Activated CD8-positive, alpha-beta memory T cell treated with anti-CD3 and anti-CD28 coated beads, Interleukin-2, amount 10 ng/mL, durations not matched to agents 7 days and 5 days (primary cell): Measurements from ENCODE around the gene SLC25A12. TPM values are rescaled to one million over a fixed set of nuclear protein-coding genes. Genes with fewer than 3 reads are reported as not detected.
"Not testable (repeated sequence)": the region's sequence is repeated elsewhere in the genome, so short reads cannot be mapped to it uniquely, and the experiment has no call there.

Experiments
- ATAC-seq: fragments of 150-1000 bp; cut with Tn5 transposase; one replicate; pipeline ENCODE4 v1.10.0; 2021; ENCODE audit warnings: moderate library complexity
- CTCF ChIA-PET: fragments of 350-600 bp; sonication (Branson Sonifier 250); formaldehyde crosslinking; loops from one replicate; lab custom pipeline; 2021; ENCODE audit warnings: antibody characterized with exemption; lab: Charles Lee
- DNase-seq: peaks from one replicate; pipeline ENCODE4 v3.0.0-alpha.2; 2020
- H3K27ac Mint-ChIP-seq: one replicate; pipeline ENCODE4 v1.8.0; 2021; ENCODE audit warnings: mild to moderate bottlenecking, mixed read lengths
- H3K27me3 Mint-ChIP-seq: one replicate; pipeline ENCODE4 v1.8.0; 2021; ENCODE audit warnings: mixed read lengths
- H3K36me3 Mint-ChIP-seq: one replicate; pipeline ENCODE4 v1.8.0; 2021; ENCODE audit warnings: mild to moderate bottlenecking, mixed read lengths
- H3K4me1 Mint-ChIP-seq: one replicate; pipeline ENCODE4 v1.8.0; 2021; ENCODE audit warnings: mixed read lengths
- H3K4me3 Mint-ChIP-seq: one replicate; pipeline ENCODE4 v1.8.0; 2021; ENCODE audit warnings: mild to moderate bottlenecking, moderate library complexity, mixed read lengths
- H3K9me3 Mint-ChIP-seq: one replicate; pipeline ENCODE4 v1.8.0; 2022; ENCODE audit warnings: low read depth, mixed read lengths
- total RNA-seq, 2 experiments: library from RNA; stranded (reverse); gene quantifications; one replicate each; pipeline ENCODE4 v1.2.3, GENCODE V29; 2021

Gene SLC25A12
- total RNA-seq, 2 experiments from 2014 or later, result 28.9 to 31.3 TPM

GRCh38 chr2:171788316-171788993 lies 105.6 kb downstream of the SLC25A12 start:
- Mint-ChIP-seq H3K27me3 (no peaks in the 10 kb centered on the region), H3K9me3 (no peaks in the 10 kb centered on the region), H3K4me1 (no peaks in the 10 kb centered on the region), H3K4me3 (no peak overlapping the region), H3K36me3 (peaks cover 42% of the 10 kb centered on the region), H3K27ac (no peak overlapping the region)
- CTCF ChIA-PET, result interaction anchor here (0.6 kb wide), 1 partner anchor 240 kb away, joined by 3 read pairs; no protein-coding TSS in a partner anchor
- ATAC-seq, result no peak
- DNase-seq, result no peak

- Mint-ChIP-seq H3K27me3 (no peaks in the 10 kb centered on the region), H3K4me1 (no peaks in the 10 kb centered on the region), H3K36me3 (peaks cover 46% of the 10 kb centered on the region), H3K9me3 (no peaks in the 10 kb centered on the region), H3K4me3 (no peak overlapping the region), H3K27ac (no peak overlapping the region)
- CTCF ChIA-PET, result no interaction called here
- DNase-seq (no peak), ATAC-seq (no peak)
Observed at GRCh38 chr2:171787333-171788072, 106.5 kb downstream of the SLC25A12 start.

DNA sequence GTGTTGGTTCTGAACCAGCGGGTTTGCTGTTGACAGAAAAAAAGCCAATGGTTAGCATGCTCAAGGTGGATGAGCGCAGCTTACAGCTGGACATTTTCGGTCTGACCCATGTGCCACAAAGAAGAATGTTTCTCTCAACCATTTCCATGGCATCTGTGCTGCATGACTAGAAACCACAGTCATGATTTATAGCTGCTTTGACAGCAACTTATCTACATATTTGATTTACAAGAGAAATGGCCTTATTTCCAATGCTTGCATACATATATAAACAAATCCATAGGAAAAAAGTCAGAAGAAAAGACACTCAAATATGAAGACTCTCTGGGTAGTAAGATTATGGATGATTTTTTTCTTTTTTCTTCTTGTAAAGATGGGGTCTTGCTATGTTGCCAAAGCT lies 108.6 kb downstream of the SLC25A12 start:
- Mint-ChIP-seq H3K9me3 (no peaks in the 10 kb centered on the region), H3K4me3 (no peak overlapping the region), H3K27ac (no peak overlapping the region), H3K4me1 (no peaks in the 10 kb centered on the region), H3K36me3 (peaks cover 49% of the 10 kb centered on the region), H3K27me3 (no peaks in the 10 kb centered on the region)
- ATAC-seq, result no peak
- DNase-seq, result no peak
- CTCF ChIA-PET, result interaction anchor here (0.6 kb wide), 1 partner anchor 1018 kb away, joined by 3 read pairs; no protein-coding TSS in a partner anchor

GRCh38 chr2:171778515-171778914 lies 115.5 kb downstream of the SLC25A12 start:
- ATAC-seq (no peak), DNase-seq (no peak)
- Mint-ChIP-seq H3K9me3 (no peaks in the 10 kb centered on the region), H3K36me3 (peaks cover 33% of the 10 kb centered on the region), H3K4me1 (no peaks in the 10 kb centered on the region), H3K4me3 (no peak overlapping the region), H3K27me3 (no peaks in the 10 kb centered on the region), H3K27ac (no peak overlapping the region)
- CTCF ChIA-PET, result no interaction called here

- H3K9me3 Mint-ChIP-seq, CTCF ChIA-PET, H3K27me3 Mint-ChIP-seq, DNase-seq, H3K4me3 Mint-ChIP-seq, H3K4me1 Mint-ChIP-seq, ATAC-seq, H3K27ac Mint-ChIP-seq: not testable (repeated sequence)
- peaks cover 30% of the 10 kb centered on the region for H3K36me3 Mint-ChIP-seq
Observed at GRCh38 chr2:171774581-171774980, 119.5 kb downstream of the SLC25A12 start.

GRCh38 chr2:171772373-171772772 lies 121.7 kb downstream of the SLC25A12 start:
- H3K9me3 Mint-ChIP-seq, result peaks cover 2% of the 10 kb centered on the region
- H3K36me3 Mint-ChIP-seq, result peaks cover 28% of the 10 kb centered on the region
- H3K27me3 Mint-ChIP-seq, result no peaks in the 10 kb centered on the region
- H3K27ac Mint-ChIP-seq, result no peak overlapping the region
- ATAC-seq (no peak), DNase-seq (no peak)
- CTCF ChIA-PET, result no interaction called here
- no peaks in the 10 kb centered on the region for H3K4me1 Mint-ChIP-seq
- H3K4me3 Mint-ChIP-seq, result no peak overlapping the region

DNA sequence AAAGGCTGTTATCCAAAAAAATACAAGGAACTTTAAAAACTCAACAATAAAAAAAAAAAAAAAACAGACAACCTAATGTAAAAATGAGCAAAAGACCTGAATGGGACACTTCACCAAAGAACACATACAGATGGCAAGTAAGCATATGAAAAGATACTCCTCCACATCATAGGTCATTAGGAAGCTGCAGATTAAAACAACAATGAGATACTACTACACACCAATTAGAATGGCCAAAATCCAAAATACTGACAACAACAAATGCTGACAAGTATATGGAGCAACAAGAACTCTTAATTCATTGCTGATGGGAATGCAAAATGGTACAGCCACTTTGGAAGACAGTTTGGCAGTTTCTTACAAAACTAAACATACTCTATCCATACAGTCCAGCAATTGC lies 122.6 kb downstream of the SLC25A12 start:
- Mint-ChIP-seq H3K36me3 (peaks cover 31% of the 10 kb centered on the region), H3K27me3 (no peaks in the 10 kb centered on the region), H3K4me1 (no peaks in the 10 kb centered on the region), H3K9me3 (peaks cover 2% of the 10 kb centered on the region), H3K27ac (no peak overlapping the region), H3K4me3 (no peak overlapping the region)
- CTCF ChIA-PET, result no interaction called here
- DNase-seq (no peak), ATAC-seq (no peak)

- no peaks in the 10 kb centered on the region for H3K27me3 Mint-ChIP-seq
- no peak for ATAC-seq
- H3K27ac Mint-ChIP-seq, result no peak overlapping the region
- no peaks in the 10 kb centered on the region for H3K9me3 Mint-ChIP-seq
- peaks cover 38% of the 10 kb centered on the region for H3K36me3 Mint-ChIP-seq
- no peaks in the 10 kb centered on the region for H3K4me1 Mint-ChIP-seq
- no peak for DNase-seq
- CTCF ChIA-PET, result no interaction called here
- H3K4me3 Mint-ChIP-seq, result no peak overlapping the region
Observed at GRCh38 chr2:171763602-171764001, 130.4 kb downstream of the SLC25A12 start.

GRCh38 chr2:171762879-171763573 lies 131.0 kb downstream of the SLC25A12 start:
- H3K27ac Mint-ChIP-seq, result no peak overlapping the region
- H3K4me3 Mint-ChIP-seq, result no peak overlapping the region
- CTCF ChIA-PET, result no interaction called here
- H3K9me3 Mint-ChIP-seq, result no peaks in the 10 kb centered on the region
- no peaks in the 10 kb centered on the region for H3K4me1 Mint-ChIP-seq
- ATAC-seq (no peak), DNase-seq (no peak)
- peaks cover 43% of the 10 kb centered on the region for H3K36me3 Mint-ChIP-seq
- H3K27me3 Mint-ChIP-seq, result no peaks in the 10 kb centered on the region

DNA sequence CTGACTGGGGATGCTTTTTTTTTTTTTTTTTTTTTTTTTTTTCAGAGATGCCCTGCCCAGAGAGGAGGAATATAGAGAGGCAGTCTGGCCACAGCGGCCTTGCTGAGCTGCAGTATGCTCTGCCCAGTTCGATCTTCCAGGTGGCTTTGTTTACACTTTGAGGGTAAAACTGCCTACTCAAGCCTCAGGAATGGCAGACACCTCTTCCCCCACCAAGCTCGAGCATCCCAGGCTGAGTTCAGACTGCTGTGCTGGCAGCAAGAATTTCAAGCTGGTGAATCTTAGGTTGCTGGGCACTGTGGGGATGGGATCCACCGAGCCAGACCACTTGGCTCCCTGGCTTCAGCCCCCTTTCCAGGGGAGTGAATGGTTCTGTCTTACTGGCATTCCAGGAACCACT lies 132.9 kb downstream of the SLC25A12 start:
- H3K9me3 Mint-ChIP-seq, H3K4me1 Mint-ChIP-seq, DNase-seq, CTCF ChIA-PET, H3K27me3 Mint-ChIP-seq, H3K4me3 Mint-ChIP-seq, H3K27ac Mint-ChIP-seq, ATAC-seq: not testable (repeated sequence)
- peaks cover 47% of the 10 kb centered on the region for H3K36me3 Mint-ChIP-seq

- H3K27me3 Mint-ChIP-seq, H3K9me3 Mint-ChIP-seq, ATAC-seq, DNase-seq, H3K4me3 Mint-ChIP-seq, CTCF ChIA-PET, H3K27ac Mint-ChIP-seq, H3K4me1 Mint-ChIP-seq: not testable (repeated sequence)
- peaks cover 58% of the 10 kb centered on the region for H3K36me3 Mint-ChIP-seq
Observed at GRCh38 chr2:171758762-171759161, 135.3 kb downstream of the SLC25A12 start.

DNA sequence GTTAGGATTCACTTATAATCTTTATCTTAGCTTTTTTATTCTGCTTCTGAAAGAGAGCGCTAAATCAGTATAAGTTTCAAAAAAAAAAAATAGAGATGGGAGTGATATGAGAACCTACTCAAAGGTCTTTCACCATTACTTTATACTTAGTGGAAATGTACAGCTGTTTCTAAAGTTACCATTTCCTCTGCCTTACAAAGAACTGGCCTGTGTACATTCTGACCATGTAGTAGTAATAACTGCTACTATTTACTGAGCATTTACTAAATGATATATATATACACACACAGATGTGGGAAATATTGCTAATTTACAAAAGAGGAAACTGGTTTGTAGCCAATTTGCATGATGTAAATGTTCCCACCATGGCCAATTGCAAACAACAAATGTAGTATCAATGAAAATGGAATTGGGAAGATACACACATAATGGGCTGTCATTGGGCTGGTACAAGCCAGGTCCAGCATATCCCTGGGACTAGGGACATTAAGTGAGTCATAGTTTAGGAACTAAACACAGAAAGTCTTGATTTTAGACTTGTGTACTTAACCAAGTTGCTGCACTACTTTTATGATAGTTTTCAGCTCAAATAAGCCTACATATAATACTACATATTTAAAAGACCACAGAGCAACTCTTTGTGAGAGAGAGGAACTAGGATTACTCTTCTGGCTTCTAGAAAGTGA lies 139.6 kb downstream of the SLC25A12 start:
- H3K27me3 Mint-ChIP-seq, result no peaks in the 10 kb centered on the region
- ATAC-seq (no peak), DNase-seq (no peak)
- peaks cover 3% of the 10 kb centered on the region for H3K4me1 Mint-ChIP-seq
- no peak overlapping the region for H3K4me3 Mint-ChIP-seq
- CTCF ChIA-PET, result interaction anchor here (0.9 to 1.1 kb wide), 2 partner anchors 21 to 351 kb away, joined by 3 read pairs; no protein-coding TSS in a partner anchor
- no peaks in the 10 kb centered on the region for H3K9me3 Mint-ChIP-seq
- H3K36me3 Mint-ChIP-seq, result peaks cover 45% of the 10 kb centered on the region
- H3K27ac Mint-ChIP-seq, result no peak overlapping the region

- DNase-seq, result no peak
- peaks cover 7% of the 10 kb centered on the region for H3K4me1 Mint-ChIP-seq
- no peaks in the 10 kb centered on the region for H3K27me3 Mint-ChIP-seq
- no peak overlapping the region for H3K4me3 Mint-ChIP-seq
- H3K9me3 Mint-ChIP-seq, result no peaks in the 10 kb centered on the region
- peaks cover 45% of the 10 kb centered on the region for H3K36me3 Mint-ChIP-seq
- CTCF ChIA-PET, result no interaction called here
- H3K27ac Mint-ChIP-seq, result no peak overlapping the region
- ATAC-seq, result no peak
Observed at GRCh38 chr2:171747371-171747770, 146.7 kb downstream of the SLC25A12 start.
